Measurements from ENCODE around the gene CATSPERE.
"Not testable (repeated sequence)": the region's sequence is repeated elsewhere in the genome, so short reads cannot be mapped to it uniquely, and the experiment has no call there.

The CATSPERE gene

GRCh38 chr1:244536316-244536715, 75.2 kb downstream of the CATSPERE start:
- no peak for DNase-seq (ENCODE audit: low read depth in 1 of 2, low spot score in 1 of 2)

- DNase-seq (ENCODE audit: low read depth in 1 of 2, low spot score in 1 of 2): no peak
Measured at GRCh38 chr1:244545511-244545910, 84.4 kb downstream of the CATSPERE start.

- no peak for DNase-seq (ENCODE audit: low read depth in 1 of 2, low spot score in 1 of 2)
Measured at GRCh38 chr1:244548558-244549115, 87.6 kb downstream of the CATSPERE start.

- DNase-seq (ENCODE audit: low read depth in 1 of 2, low spot score in 1 of 2): no peak
Measured at GRCh38 chr1:244552336-244552735, 91.3 kb downstream of the CATSPERE start.

GRCh38 chr1:244556263-244556662, 95.2 kb downstream of the CATSPERE start:
- DNase-seq (ENCODE audit: low read depth in 1 of 2, low spot score in 1 of 2): no peak

GRCh38 chr1:244557565-244557964, 96.5 kb downstream of the CATSPERE start:
- DNase-seq (ENCODE audit: low read depth in 1 of 2, low spot score in 1 of 2): no peak

GRCh38 chr1:244559561-244559960, 98.5 kb downstream of the CATSPERE start:
- DNase-seq (ENCODE audit: low read depth in 1 of 2, low spot score in 1 of 2): no peak

- DNase-seq (ENCODE audit: low read depth in 1 of 2, low spot score in 1 of 2): not testable (repeated sequence)
Measured at GRCh38 chr1:244562877-244563276, 101.8 kb downstream of the CATSPERE start.

GRCh38 chr1:244573768-244574167, 112.7 kb downstream of the CATSPERE start:
- no peak for DNase-seq (ENCODE audit: low read depth in 1 of 2, low spot score in 1 of 2)

- no peak for DNase-seq (ENCODE audit: low read depth in 1 of 2, low spot score in 1 of 2)
Measured at GRCh38 chr1:244576259-244576892, 115.3 kb downstream of the CATSPERE start.

GRCh38 chr1:244578205-244578604, 117.1 kb downstream of the CATSPERE start:
- not testable (repeated sequence) for DNase-seq (ENCODE audit: low read depth in 1 of 2, low spot score in 1 of 2)

- DNase-seq (ENCODE audit: low read depth in 1 of 2, low spot score in 1 of 2): no peak
Measured at GRCh38 chr1:244583358-244583982, 122.4 kb downstream of the CATSPERE start.

- DNase-seq (ENCODE audit: low read depth in 1 of 2, low spot score in 1 of 2): no peak
Measured at GRCh38 chr1:244585867-244586266, 124.8 kb downstream of the CATSPERE start.

- DNase-seq (ENCODE audit: low read depth in 1 of 2, low spot score in 1 of 2): no peak
Measured at GRCh38 chr1:244590670-244591069, 129.6 kb downstream of the CATSPERE start.

GRCh38 chr1:244598611-244599010, 137.5 kb downstream of the CATSPERE start:
- no peak for DNase-seq (ENCODE audit: low read depth in 1 of 2, low spot score in 1 of 2)

- DNase-seq (ENCODE audit: low read depth in 1 of 2, low spot score in 1 of 2): peak in 1 of 2 donors; percentile 45
Measured at GRCh38 chr1:244599937-244600350, 138.9 kb downstream of the CATSPERE start.

GRCh38 chr1:244601336-244601735, 140.3 kb downstream of the CATSPERE start:
- DNase-seq (ENCODE audit: low read depth in 1 of 2, low spot score in 1 of 2): no peak

- no peak for DNase-seq (ENCODE audit: low read depth in 1 of 2, low spot score in 1 of 2)
Measured at GRCh38 chr1:244603498-244603897, 142.4 kb downstream of the CATSPERE start.

GRCh38 chr1:244605835-244606370, 144.8 kb downstream of the CATSPERE start:
- no peak for DNase-seq (ENCODE audit: low read depth in 1 of 2, low spot score in 1 of 2)

GRCh38 chr1:244614113-244614836, 153.2 kb downstream of the CATSPERE start:
- DNase-seq (ENCODE audit: low read depth in 1 of 2, low spot score in 1 of 2): no peak

GRCh38 chr1:244614879-244615278, 153.8 kb downstream of the CATSPERE start:
- no peak for DNase-seq (ENCODE audit: low read depth in 1 of 2, low spot score in 1 of 2)

GRCh38 chr1:244615301-244615700, 154.2 kb downstream of the CATSPERE start:
- no peak for DNase-seq (ENCODE audit: low read depth in 1 of 2, low spot score in 1 of 2)

Measured in activated CD4-positive, alpha-beta T cell treated with anti-CD3 and anti-CD28 coated beads, Interleukin-2, amount 50 U/mL, for 24 hours (primary cell).